ENCODE data around the gene TAS2R50.
"Not testable (repeated sequence)": the region's sequence is repeated elsewhere in the genome, so short reads cannot be mapped to it uniquely, and the experiment has no call there.

Gene TAS2R50

GRCh38 chr12:10986812-10987211 is at the start of gene TAS2R50:
TSS of gene TAS2R50 (minus strand) at chr12:10986912. CDS start at chr12:10986860, 52 bp downstream.
- DNase-seq (ENCODE audit: low read depth in 1 of 2, low spot score in 1 of 2), result no peak

DNA sequence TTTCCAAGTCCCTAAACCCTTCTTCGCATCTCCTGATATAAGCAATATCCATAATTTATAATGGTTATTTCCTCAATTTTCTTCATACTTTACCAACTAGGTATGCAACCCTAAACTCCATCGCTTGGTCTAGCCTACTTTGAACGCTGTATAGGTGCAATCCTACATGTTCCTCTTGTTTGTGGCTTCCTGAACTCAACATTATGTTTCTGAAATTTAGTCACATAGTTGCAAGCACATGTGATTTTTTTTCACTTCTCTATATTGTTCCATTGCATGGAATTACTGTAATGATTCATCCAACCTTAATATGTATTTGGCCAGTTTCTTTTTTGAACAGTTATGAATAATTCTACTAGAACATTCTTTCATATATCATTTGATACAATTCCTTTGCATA is 47.2 kb upstream of the TAS2R50 start:
- not testable (repeated sequence) for DNase-seq (ENCODE audit: low read depth in 1 of 2, low spot score in 1 of 2)

DNA sequence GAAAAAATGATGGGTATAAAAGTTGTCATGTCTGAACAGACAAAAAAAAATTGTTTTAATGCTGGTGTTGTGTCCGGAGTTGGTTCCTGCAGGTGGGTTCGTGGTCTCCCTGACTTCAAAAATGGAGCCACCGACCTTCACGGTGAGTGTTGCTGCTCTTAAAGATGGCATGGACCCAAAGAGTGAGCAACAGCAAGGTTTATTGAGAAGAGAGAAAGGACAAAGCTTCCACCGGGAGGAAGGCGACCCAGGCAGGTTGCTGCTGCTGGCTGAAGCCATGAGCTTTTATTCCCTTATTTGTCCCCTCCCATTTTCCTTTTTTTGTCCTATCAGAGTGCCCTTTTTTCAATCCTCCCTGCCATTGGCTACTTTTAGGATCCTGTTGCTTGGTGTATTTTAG is 44.6 kb upstream of the TAS2R50 start, which contains the start of gene TAS2R31:
TAS2R31 (minus strand) TSS at position 101 of the 400 bp plus-strand sequence; CDS start at position 29, 72 bp downstream.
- DNase-seq (ENCODE audit: low read depth in 1 of 2, low spot score in 1 of 2), result no peak

DNA sequence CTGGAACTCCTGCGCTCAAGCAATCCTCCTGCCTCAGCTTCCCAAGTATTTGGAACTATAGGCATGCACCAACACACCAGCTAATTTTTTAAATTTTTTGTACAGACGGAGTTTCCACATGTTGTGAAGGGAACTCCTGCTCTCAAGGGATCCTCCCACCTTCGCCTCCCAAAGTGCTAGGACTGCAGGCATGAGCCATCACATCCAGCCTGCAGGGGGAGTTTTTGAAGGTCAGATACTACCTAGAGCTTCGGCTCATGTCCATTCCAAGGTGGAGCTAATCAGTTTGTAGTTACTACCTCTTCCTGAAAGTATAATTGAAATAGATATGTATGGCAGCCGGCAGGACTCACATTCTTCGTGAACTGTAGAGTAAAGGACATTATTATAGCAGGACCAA is 39.4 kb upstream of the TAS2R50 start:
- no peak for DNase-seq (ENCODE audit: low read depth in 1 of 2, low spot score in 1 of 2)

DNA sequence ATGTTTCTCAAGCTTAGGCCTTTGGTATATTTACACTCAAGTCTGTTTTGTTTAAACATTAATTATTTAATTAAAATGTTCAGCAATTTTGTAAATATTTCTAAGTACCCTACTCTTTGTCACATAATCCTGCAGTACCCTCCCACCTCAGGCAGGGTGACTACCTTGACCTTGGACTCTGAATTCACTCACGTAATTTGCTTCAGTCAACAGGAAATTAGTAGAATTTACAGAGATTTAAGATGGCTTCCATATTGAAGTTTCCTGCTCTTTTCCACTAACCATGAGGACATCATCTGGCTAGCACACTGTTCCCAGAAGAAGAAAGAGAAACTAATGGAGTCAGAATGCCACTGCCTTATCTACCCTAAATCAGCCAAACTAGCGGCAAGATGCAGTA is 36.7 kb upstream of the TAS2R50 start:
- no peak for DNase-seq (ENCODE audit: low read depth in 1 of 2, low spot score in 1 of 2)

GRCh38 chr12:11022520-11022919 is 35.8 kb upstream of the TAS2R50 start, which contains the start of gene TAS2R19:
TSS of gene TAS2R19 (minus strand) at chr12:11022620. CDS start at chr12:11022571, 49 bp downstream.
- DNase-seq (ENCODE audit: low read depth in 1 of 2, low spot score in 1 of 2), result no peak

DNA sequence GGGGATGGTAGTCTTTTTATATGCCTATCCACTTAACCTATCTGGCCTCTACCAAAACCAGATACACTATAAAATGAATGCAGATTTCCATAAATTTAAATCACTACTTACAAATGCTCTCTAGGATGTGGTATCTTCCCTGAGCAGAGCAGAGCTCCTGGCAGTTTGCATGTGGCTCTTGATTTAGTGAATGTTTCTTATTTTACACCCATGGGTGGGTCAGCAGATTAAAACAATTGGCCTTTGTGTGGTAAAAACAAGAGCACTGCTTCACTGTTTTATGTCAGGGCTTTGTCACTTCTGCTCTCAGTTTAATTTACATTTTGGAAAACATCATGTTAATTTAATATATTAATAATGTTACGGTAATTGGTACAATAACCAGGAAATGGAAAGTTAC is 30.2 kb upstream of the TAS2R50 start:
- no peak for DNase-seq (ENCODE audit: low read depth in 1 of 2, low spot score in 1 of 2)

GRCh38 chr12:11015775-11016430 is 29.2 kb upstream of the TAS2R50 start:
- DNase-seq (ENCODE audit: low read depth in 1 of 2, low spot score in 1 of 2), result no peak

DNA sequence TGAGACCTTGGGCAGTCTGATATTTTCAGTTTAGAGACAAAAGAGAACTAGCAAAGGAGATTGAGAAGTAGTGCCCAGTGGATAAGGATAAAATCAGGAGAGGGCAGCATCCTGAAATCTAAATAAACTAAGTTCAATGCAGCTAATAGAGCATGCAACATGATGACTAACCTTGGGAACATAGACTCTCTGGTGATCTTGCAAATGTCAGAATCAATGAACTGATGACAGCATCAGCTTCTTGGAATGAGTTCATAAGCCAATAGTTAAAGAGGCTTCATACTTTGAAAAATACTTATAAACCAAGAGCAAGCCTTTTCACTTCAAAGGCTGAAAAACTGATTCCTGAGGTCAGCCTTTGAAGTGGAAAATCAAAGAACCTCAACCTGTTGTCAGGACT is 27.5 kb upstream of the TAS2R50 start:
- no peak for DNase-seq (ENCODE audit: low read depth in 1 of 2, low spot score in 1 of 2)

- no peak for DNase-seq (ENCODE audit: low read depth in 1 of 2, low spot score in 1 of 2)
Observed at GRCh38 chr12:11007608-11008007, 20.9 kb upstream of the TAS2R50 start.

DNA sequence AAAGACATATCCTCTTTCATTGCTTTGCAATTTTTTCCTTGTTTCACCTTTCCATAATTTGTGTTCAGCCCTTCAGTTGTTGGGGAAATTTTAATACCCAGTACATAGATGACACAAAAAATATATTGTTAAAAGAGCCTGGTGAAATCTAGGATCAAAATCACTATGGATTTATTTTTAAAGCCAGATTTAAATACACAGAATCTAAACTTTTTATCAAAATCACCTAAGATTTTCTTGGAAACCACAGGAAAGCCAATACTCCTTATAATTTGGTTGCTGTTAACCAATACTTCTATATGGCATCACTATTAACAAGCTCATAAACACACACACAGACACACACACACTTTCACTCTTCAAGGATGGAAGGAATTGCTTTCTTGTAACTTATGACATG is 11.5 kb upstream of the TAS2R50 start, which contains the start of gene TAS2R20:
TAS2R20 (minus strand) TSS at position 101 of the 400 bp plus-strand sequence. CDS start 429 bp downstream, outside the sequence.
- DNase-seq (ENCODE audit: low read depth in 1 of 2, low spot score in 1 of 2), result no peak

GRCh38 chr12:10994307-10994706 is 7.6 kb upstream of the TAS2R50 start:
- DNase-seq (ENCODE audit: low read depth in 1 of 2, low spot score in 1 of 2), result no peak

DNA sequence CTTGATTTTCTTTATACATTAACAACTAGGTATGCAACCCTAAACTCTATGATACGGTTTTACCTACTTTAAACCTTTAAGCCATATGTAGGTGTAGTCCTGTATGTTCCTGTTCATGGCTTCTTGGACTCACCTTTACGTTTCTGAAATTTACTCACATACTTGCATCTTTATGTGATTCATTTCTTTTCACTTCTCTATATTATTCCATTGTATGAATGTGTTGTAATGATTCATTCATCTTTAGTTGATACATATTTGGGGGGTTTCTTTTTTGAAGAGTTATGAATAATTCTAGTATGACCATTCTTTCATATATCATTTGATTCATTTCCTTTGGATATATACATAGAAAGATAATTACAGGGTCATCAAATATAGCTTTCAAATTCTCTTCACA is 2.4 kb upstream of the TAS2R50 start:
- DNase-seq (ENCODE audit: low read depth in 1 of 2, low spot score in 1 of 2), result no peak

DNA sequence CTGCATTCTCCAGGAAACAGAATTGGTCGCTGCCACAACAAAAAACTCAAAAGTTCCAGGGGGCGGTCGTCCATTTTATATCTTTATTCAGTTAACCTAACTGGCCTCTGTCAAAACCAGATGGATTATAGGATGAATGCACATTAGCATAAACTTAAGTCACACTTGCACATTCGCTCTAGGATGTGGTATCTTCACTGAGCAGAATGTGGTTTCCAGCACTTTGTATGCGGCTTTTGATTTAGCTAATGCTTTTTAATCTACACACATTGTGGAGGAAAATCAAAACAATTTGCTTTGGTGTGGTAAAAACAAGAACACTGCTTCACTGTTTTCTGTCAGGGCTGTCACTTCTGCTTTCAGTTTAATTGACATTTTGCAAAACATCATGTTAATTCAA is 4.5 kb downstream of the TAS2R50 start:
- DNase-seq (ENCODE audit: low read depth in 1 of 2, low spot score in 1 of 2), result no peak

DNA sequence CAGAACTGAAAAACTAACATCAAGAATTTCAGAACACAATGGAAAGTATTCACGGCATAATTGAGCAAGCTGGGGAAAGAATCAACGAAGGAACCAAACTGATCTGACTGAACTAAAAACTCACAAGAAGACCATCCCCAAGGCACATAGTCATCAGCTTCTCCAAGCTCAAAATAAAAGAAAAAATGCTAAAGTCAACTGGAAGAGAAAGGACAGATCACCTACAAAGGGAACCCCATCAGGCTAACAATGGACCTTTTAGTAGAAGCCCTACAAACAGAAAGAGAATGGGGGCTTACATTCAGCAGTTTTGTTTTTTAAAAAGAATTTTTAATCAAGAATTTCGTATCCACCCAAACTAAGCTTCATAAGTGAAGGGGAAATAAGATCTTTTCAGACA is 11.7 kb downstream of the TAS2R50 start:
- DNase-seq (ENCODE audit: low read depth in 1 of 2, low spot score in 1 of 2), result no peak

DNA sequence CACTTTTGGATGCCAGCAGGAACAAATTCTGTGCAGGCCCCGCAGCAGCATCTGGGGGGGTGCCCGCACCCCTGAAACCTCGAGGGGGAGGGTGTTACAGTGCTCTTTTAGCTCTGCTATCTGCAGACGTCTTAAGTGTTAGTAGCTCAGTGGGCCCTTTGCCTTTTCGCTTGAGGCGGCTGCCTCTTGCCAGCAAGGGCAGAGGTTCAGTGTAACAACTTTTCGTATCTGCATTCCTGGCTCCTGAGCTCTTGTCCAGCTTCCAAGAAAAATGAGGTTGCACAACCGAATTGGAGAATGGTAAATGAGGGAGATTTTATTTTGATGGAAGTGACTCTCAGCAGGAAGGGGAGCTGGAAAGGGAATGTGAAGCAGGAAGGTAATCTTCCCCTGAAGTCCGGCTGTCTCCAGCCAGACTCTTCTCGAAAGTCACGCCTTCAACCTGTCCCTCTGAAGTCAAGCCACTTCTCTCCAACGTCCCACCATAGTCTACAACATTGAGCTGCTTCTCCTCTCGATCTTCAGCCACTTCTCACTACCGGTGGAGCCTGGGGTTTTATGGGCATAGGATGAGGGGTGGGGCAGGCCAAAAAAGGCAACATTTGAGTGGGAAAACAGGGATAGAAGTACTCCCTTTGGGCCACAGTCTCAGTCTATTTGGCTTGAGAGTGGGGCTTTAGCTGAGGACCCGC is 17.8 kb downstream of the TAS2R50 start:
- no peak for DNase-seq (ENCODE audit: low read depth in 1 of 2, low spot score in 1 of 2)

GRCh38 chr12:10967409-10967808 is 19.3 kb downstream of the TAS2R50 start:
- no peak for DNase-seq (ENCODE audit: low read depth in 1 of 2, low spot score in 1 of 2)

DNA sequence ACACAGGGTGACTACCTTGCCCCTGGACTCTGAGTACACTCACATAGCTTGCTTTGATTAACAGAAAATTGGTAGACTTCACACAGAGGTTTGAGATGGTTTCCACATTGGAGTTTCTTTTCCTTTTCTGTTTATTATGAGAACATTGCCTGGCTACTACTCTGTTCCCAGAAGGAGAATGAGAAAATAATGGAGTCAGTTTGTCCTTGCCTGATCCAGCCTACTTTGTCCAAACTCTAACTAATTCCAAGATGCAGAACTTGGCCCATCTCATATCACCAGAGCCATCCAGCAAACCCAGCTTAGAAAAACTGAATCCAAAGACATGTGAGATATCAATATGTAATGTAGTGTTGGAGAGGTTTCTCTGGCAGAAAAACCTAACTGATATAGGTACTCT is 20.4 kb downstream of the TAS2R50 start:
- DNase-seq (ENCODE audit: low read depth in 1 of 2, low spot score in 1 of 2), result no peak

DNA sequence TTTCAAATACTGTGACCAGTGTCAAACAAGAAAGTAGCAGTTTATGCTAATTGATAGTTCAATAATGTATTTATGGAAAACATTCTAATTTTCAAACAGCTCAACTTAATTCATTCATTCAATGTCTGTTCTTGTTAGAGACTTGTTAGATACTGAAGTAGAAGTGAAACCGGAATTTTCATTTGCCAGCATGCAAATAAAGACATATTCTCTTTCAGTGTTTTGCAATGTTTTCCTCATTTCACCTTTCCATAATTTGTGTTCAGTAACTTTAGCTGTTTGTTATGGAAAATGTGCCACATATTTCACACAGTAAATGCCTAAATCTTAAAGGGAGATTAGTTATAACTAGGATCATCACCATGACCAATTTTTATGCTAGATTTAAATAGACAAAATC is 21.2 kb downstream of the TAS2R50 start:
- DNase-seq (ENCODE audit: low read depth in 1 of 2, low spot score in 1 of 2), result no peak

DNA sequence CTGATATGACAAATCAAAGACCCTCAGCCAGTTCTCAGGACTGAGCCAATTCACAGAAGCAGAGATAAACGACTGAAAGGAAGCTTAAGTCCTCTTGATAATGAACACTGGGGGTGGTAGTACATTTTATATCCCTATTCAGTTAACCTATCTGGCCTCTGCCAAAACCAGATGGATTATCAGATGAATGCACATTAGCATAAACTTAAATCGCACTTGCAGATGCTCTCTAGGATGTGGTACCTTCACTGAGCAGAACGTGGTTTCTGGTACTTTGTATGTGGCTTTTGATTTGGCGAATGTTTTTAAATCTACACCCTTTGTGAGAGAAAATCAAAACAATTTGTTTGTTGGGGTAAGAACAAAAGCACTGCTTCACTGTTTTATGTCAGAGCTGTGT is 26.5 kb downstream of the TAS2R50 start:
- no peak for DNase-seq (ENCODE audit: low read depth in 1 of 2, low spot score in 1 of 2)

- DNase-seq (ENCODE audit: low read depth in 1 of 2, low spot score in 1 of 2), result no peak
Observed at GRCh38 chr12:10959804-10960203, 26.9 kb downstream of the TAS2R50 start.

DNA sequence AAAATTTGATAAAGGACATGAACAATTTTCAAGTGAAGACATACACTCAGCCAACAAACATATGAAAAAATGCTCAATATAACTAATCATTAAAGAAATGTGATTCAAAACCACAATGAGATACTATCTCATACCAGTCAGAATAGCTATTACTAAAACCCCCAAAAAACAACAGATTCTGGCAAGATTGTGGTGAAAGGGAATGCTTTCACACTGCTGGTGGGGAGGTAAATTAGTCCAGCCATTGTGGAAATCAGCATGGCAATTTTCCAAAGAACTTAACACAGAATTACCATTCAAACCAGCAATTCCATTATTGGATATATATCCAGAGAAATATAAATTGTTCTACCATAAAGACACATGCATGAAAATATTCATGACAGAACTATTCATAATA is 29.0 kb downstream of the TAS2R50 start:
- DNase-seq (ENCODE audit: low read depth in 1 of 2, low spot score in 1 of 2), result no peak

GRCh38 chr12:10956085-10956484 is 30.6 kb downstream of the TAS2R50 start:
- DNase-seq (ENCODE audit: low read depth in 1 of 2, low spot score in 1 of 2), result no peak

Data from stimulated activated CD4-positive, alpha-beta T cell treated with anti-CD3 and anti-CD28 coated beads, Interleukin-15, amount 100 ng/mL, for 1 hour (primary cell).